Adipocyte (in vitro differentiated cells): ENCODE measurements around the gene PARD3B.

Experiments used
- DNase-seq: peaks from one replicate; pipeline ENCODE4 v3.0.0-alpha.2; 2015; ENCODE audit warnings: low read depth
- H3K27me3 ChIP-seq: replicated peaks from 2 replicates; pipeline ENCODE4 v1.7.0; 2013; ENCODE audit warnings: mild to moderate bottlenecking, low read length, moderate library complexity; ENCODE audit not compliant: control insufficient read depth, insufficient read depth
- H3K36me3 ChIP-seq: 2 replicates; pipeline ENCODE4 v1.7.0; 2013; ENCODE audit warnings: low read length, mild to moderate bottlenecking, moderate library complexity; ENCODE audit not compliant: control insufficient read depth, insufficient read depth, severe bottlenecking
- H3K4me1 ChIP-seq: 2 replicates; pipeline ENCODE4 v1.7.0; 2013; ENCODE audit warnings: mild to moderate bottlenecking, low read length, moderate library complexity; ENCODE audit not compliant: control insufficient read depth, insufficient read depth
- H3K4me3 ChIP-seq: 2 replicates; pipeline ENCODE4 v1.7.0; 2013; ENCODE audit warnings: mild to moderate bottlenecking, low read length, moderate library complexity
- H3K9ac ChIP-seq: 2 replicates; pipeline ENCODE4 v1.7.0; 2013; ENCODE audit warnings: mild to moderate bottlenecking, low read length, moderate library complexity
- H3K9me3 ChIP-seq: 2 replicates; pipeline ENCODE4 v1.7.0; 2013; ENCODE audit warnings: mild to moderate bottlenecking, low read length, moderate library complexity; ENCODE audit not compliant: control insufficient read depth

PARD3B gene

DNA sequence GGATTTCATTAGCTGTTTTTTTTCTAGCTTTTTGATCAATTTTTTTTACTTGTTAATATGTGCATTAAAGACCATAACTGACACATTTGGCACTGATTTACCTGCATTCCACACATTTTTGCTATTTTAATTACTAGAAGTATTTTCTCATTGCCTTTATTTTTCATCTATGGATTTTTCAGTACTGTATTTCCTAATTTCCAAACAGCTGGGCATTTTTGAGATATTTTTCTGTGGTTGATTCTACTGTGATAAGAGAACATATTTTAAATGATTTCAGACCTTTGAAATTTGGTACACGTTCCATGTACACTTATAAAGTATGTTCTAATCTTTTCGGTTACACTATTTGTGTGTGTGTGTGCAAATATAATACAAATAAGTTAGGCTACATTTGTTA lies 135.3 kb downstream of the PARD3B start:
- no peak overlapping the region for H3K9ac ChIP-seq
- no peaks in the 10 kb centered on the region for H3K36me3 ChIP-seq
- no peak overlapping the region for H3K4me3 ChIP-seq
- H3K27me3 ChIP-seq = no peaks in the 10 kb centered on the region
- DNase-seq = peak; percentile 60
- H3K4me1 ChIP-seq = peaks cover 15% of the 10 kb centered on the region
- H3K9me3 ChIP-seq = no peaks in the 10 kb centered on the region

GRCh38 chr2:204681412-204681811 lies 136.1 kb downstream of the PARD3B start:
- peak; percentile 55 for DNase-seq
- Histone ChIP-seq H3K4me3 (no peak overlapping the region), H3K36me3 (no peaks in the 10 kb centered on the region), H3K27me3 (no peaks in the 10 kb centered on the region), H3K9me3 (no peaks in the 10 kb centered on the region), H3K9ac (no peak overlapping the region), H3K4me1 (peaks cover 18% of the 10 kb centered on the region)

DNA sequence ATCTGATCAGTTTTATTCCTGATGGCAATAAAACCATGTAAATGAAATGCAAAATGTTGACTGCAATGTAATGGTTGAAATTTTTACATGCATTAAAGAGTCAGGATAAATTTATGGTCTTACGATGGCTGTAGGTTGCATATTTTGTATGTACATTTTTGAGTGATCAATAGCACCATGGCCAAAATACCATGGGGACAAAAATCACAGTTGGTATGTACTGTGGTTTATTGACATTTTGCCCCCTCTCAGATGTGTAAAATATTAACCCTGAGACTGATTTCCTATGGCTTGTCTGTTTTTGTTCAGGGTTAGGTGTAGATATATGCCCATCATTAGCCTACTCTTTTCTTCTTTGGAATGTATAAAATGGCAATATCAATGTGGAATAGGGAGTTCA lies 138.1 kb downstream of the PARD3B start:
- H3K36me3 ChIP-seq = peaks cover 6% of the 10 kb centered on the region
- no peaks in the 10 kb centered on the region for H3K9me3 ChIP-seq
- no peak for DNase-seq
- H3K27me3 ChIP-seq = no peaks in the 10 kb centered on the region
- peaks cover 33% of the 10 kb centered on the region for H3K4me1 ChIP-seq
- no peak overlapping the region for H3K4me3 ChIP-seq
- H3K9ac ChIP-seq = no peak overlapping the region

DNA sequence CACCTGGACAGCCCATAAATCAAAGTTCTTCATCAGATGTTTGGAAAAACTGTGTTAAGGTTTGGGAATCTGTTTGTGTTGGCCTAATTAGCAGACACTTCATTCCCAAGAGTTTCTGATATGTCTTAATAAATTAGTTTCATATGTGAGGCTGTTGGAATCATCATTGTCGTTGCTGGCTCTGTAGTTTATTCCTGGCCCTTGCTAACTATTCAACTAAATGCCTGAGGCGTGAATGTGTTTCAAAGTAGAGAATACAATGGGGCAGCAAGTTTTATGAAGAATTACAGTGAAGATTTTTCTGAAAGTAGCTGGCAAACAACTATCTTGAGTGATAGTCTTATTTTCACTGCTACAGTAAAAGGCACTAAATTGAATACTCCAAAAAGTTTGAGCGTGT lies 141.1 kb downstream of the PARD3B start:
- Histone ChIP-seq H3K4me3 (no peak overlapping the region), H3K9me3 (no peaks in the 10 kb centered on the region), H3K4me1 (peaks cover 26% of the 10 kb centered on the region), H3K9ac (no peak overlapping the region), H3K36me3 (peaks cover 11% of the 10 kb centered on the region), H3K27me3 (no peaks in the 10 kb centered on the region)
- no peak for DNase-seq

- DNase-seq = peak; percentile 17
- Histone ChIP-seq H3K36me3 (peaks cover 11% of the 10 kb centered on the region), H3K9ac (no peak overlapping the region), H3K27me3 (no peaks in the 10 kb centered on the region), H3K4me3 (no peak overlapping the region), H3K9me3 (no peaks in the 10 kb centered on the region), H3K4me1 (peaks cover 28% of the 10 kb centered on the region)
Observed at GRCh38 chr2:204687776-204688175, 142.5 kb downstream of the PARD3B start.

GRCh38 chr2:204691911-204692510 lies 146.7 kb downstream of the PARD3B start:
- Histone ChIP-seq H3K4me1 (peaks cover 33% of the 10 kb centered on the region), H3K9ac (no peak overlapping the region), H3K4me3 (no peak overlapping the region), H3K9me3 (no peaks in the 10 kb centered on the region), H3K27me3 (no peaks in the 10 kb centered on the region), H3K36me3 (peaks cover 10% of the 10 kb centered on the region)
- DNase-seq = peak; percentile 94

DNA sequence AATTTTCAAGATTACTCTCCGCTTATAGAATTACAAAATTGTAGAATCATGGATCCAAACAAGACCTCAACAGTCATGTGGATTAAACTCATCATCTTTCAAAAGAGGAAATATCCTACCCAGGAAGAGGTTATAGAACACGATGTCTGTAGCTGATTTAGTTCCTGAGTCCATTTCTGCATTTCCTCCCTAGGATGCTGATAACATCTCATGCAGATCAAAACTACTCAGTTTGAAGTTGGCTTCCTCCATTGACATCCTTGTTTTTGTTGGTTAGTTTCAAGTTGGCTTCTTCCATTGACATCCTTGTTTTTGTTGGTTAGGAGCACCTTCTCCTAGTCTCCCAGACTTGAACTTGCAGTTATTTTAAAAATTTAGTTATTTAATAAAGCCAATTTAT lies 147.5 kb downstream of the PARD3B start:
- H3K9ac ChIP-seq = no peak overlapping the region
- no peaks in the 10 kb centered on the region for H3K9me3 ChIP-seq
- DNase-seq = no peak
- H3K4me3 ChIP-seq = no peak overlapping the region
- peaks cover 26% of the 10 kb centered on the region for H3K4me1 ChIP-seq
- peaks cover 5% of the 10 kb centered on the region for H3K36me3 ChIP-seq
- H3K27me3 ChIP-seq = no peaks in the 10 kb centered on the region

DNA sequence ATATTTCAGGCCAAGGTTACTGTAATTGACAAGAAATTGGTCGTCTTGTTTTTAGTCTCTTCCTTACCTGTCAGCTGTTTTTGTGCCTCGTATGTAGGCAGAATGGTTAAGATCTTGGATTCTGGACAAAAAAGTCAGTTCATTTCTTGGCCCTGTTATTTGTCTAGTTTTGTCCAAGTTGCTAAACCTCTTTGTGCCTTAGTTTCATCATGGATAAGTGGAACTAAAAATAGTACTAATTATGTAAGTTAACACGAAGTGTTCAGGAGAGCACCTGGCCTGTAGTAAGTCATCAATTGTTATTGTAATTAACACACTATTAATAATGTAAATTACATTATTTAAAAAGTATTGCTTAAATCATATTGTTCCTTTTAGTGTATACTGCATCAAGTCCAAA lies 148.0 kb downstream of the PARD3B start:
- Histone ChIP-seq H3K9me3 (no peaks in the 10 kb centered on the region), H3K4me3 (no peak overlapping the region), H3K36me3 (peaks cover 5% of the 10 kb centered on the region), H3K27me3 (no peaks in the 10 kb centered on the region), H3K4me1 (peaks cover 24% of the 10 kb centered on the region), H3K9ac (no peak overlapping the region)
- no peak for DNase-seq

GRCh38 chr2:204695506-204695905 lies 150.2 kb downstream of the PARD3B start:
- Histone ChIP-seq H3K27me3 (no peaks in the 10 kb centered on the region), H3K9ac (no peak overlapping the region), H3K36me3 (peaks cover under 1% of the 10 kb centered on the region), H3K4me1 (peaks cover 24% of the 10 kb centered on the region), H3K9me3 (no peaks in the 10 kb centered on the region), H3K4me3 (no peak overlapping the region)
- peak; percentile 61 for DNase-seq

GRCh38 chr2:204696124-204696523 lies 150.8 kb downstream of the PARD3B start:
- Histone ChIP-seq H3K4me3 (no peak overlapping the region), H3K36me3 (no peaks in the 10 kb centered on the region), H3K27me3 (no peaks in the 10 kb centered on the region), H3K4me1 (peaks cover 24% of the 10 kb centered on the region), H3K9me3 (no peaks in the 10 kb centered on the region), H3K9ac (no peak overlapping the region)
- peak; percentile 17 for DNase-seq

- Histone ChIP-seq H3K9ac (no peak overlapping the region), H3K36me3 (no peaks in the 10 kb centered on the region), H3K4me1 (peaks cover 5% of the 10 kb centered on the region), H3K27me3 (no peaks in the 10 kb centered on the region), H3K9me3 (no peaks in the 10 kb centered on the region), H3K4me3 (no peak overlapping the region)
- DNase-seq = no peak
Observed at GRCh38 chr2:204705243-204705932, 160.1 kb downstream of the PARD3B start.

DNA sequence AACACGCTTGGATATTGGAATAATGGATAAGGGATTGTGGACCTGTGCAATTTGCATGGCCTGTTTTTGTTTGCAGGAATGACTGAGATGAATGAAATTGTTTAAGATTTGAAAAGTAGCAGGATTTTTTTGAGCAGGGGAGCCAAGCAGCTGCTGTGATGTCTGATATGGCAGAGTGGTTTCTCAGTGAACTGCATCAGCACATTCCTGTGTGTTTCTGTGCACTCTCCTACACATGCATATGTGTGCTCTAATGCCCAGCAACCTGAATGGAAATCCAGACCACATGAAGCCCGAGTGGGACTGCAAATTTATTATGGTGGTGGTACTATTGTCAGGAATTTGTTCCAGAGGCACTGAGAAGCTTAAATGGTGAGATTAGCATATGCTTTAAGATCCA lies 161.7 kb downstream of the PARD3B start:
- no peaks in the 10 kb centered on the region for H3K27me3 ChIP-seq
- peaks cover 5% of the 10 kb centered on the region for H3K4me1 ChIP-seq
- no peak overlapping the region for H3K4me3 ChIP-seq
- DNase-seq = peak; percentile 58
- H3K36me3 ChIP-seq = no peaks in the 10 kb centered on the region
- no peaks in the 10 kb centered on the region for H3K9me3 ChIP-seq
- H3K9ac ChIP-seq = no peak overlapping the region
